GM12878 (cell line): ENCODE data around the gene MS4A6E. TPM values are rescaled to one million over a fixed set of nuclear protein-coding genes. Genes with fewer than 3 reads are reported as not detected.
A peak's percentile ranks its signal among the peaks of the same experiment; 100 is the strongest.
"Not testable (repeated sequence)": the region's sequence is repeated elsewhere in the genome, so short reads cannot be mapped to it uniquely, and the experiment has no call there.

Experiments
- ATAC-seq: fragments of 200-7000 bp; cut with Tn5 transposase; 3 replicates; pipeline ENCODE4 v1.9.1; 2020; ENCODE audit warnings: mild to moderate bottlenecking, moderate library complexity
- BruUV-seq: library from RNA; stranded (reverse); fragments of 400-500 nt; replicated peaks from 2 replicates; lab custom pipeline; 2021; lab: Mats Ljungman, UMichigan
- CTCF ChIA-PET: fragments of 300-600 bp; sonication (Branson Sonifier 250); formaldehyde crosslinking; extraction: SDS; loops from one replicate; lab custom pipeline; 2021; ENCODE audit warnings: inconsistent platforms; lab: Yijun Ruan, JAX
- POLR2A ChIA-PET: fragments of 350-600 bp; formaldehyde crosslinking; extraction: SDS; loops from one replicate; lab custom pipeline; 2021; ENCODE audit warnings: inconsistent platforms; lab: Charles Lee
- RAD21 ChIA-PET: fragments of 300-600 bp; sonication (Branson Sonifier 250); formaldehyde crosslinking; loops from one replicate; lab custom pipeline; 2023; ENCODE audit warnings: antibody characterized with exemption; ENCODE audit not compliant: unreplicated experiment; lab: Charles Lee
- SMC1A ChIA-PET: fragments of 300-600 bp; sonication (Branson Sonifier 250); formaldehyde crosslinking; loops from one replicate; lab custom pipeline; 2023; ENCODE audit not compliant: unreplicated experiment, uncharacterized antibody; lab: Charles Lee
- DNase-seq: peaks from one replicate; pipeline ENCODE4 v3.0.0-alpha.2; 2011; ENCODE audit warnings: low read depth, low spot score
- FAIRE-seq: peaks from 3 replicates; lab custom pipeline; 2011; peaks lifted over from hg19 to GRCh38; lab: Jason Lieb, UNC
- H2AFZ ChIP-seq: 2 replicates; pipeline ENCODE4 v1.6.0; 2011; ENCODE audit warnings: low read depth, low read length, control low read depth; ENCODE audit not compliant: control insufficient read depth
- H3K27ac ChIP-seq: 2 replicates; pipeline ENCODE4 v1.5.1; 2011; ENCODE audit warnings: control low read depth; ENCODE audit not compliant: control insufficient read depth, insufficient read depth
- H3K27me3 ChIP-seq, 2 experiments: replicated peaks in 1 of 2; 2 replicates each; pipeline versions ENCODE4 v1.6.0 to v1.6.1; 2011; ENCODE audit warnings: low read length in 1 of 2; ENCODE audit not compliant: control insufficient read depth in 2 of 2, insufficient read depth in 2 of 2
- H3K36me3 ChIP-seq, 2 experiments: 2 replicates each; pipeline ENCODE4 v1.5.1; 2011; ENCODE audit warnings: low read length in 1 of 2; ENCODE audit not compliant: control insufficient read depth in 2 of 2, insufficient read depth in 2 of 2
- H3K4me1 ChIP-seq: 2 replicates; pipeline ENCODE4 v1.6.1; 2011; ENCODE audit warnings: mild to moderate bottlenecking, low read length, moderate library complexity, mixed read lengths; ENCODE audit not compliant: control insufficient read depth, insufficient read depth
- H3K4me2 ChIP-seq: 2 replicates; pipeline ENCODE4 v1.6.0; 2011; ENCODE audit warnings: control low read depth; ENCODE audit not compliant: control insufficient read depth, insufficient read depth
- H3K4me3 ChIP-seq: fragments of 200-600 bp; sonication (generic); 2 replicates; pipeline ENCODE4 v1.5.1; 2016
- H3K79me2 ChIP-seq: 2 replicates; pipeline ENCODE4 v1.6.0; 2011; ENCODE audit warnings: low read length; ENCODE audit not compliant: control insufficient read depth, insufficient read depth
- H3K9ac ChIP-seq: 2 replicates; pipeline ENCODE4 v1.8.0; 2011; ENCODE audit warnings: low read length, control low read depth, mixed read lengths; ENCODE audit not compliant: control insufficient read depth, insufficient read depth
- H3K9me3 ChIP-seq: replicated peaks from 3 replicates; pipeline ENCODE4 v1.5.1; 2011; ENCODE audit warnings: mild to moderate bottlenecking, low read length; ENCODE audit not compliant: control insufficient read depth, insufficient read depth
- H4K20me1 ChIP-seq: 2 replicates; pipeline ENCODE4 v1.6.0; 2011; ENCODE audit not compliant: control insufficient read depth, insufficient read depth
- MLLT1 ChIP-seq: fragments of 450-650 bp; IDR thresholded peaks from 2 replicates; pipeline ENCODE4 v1.6.1; 2016; ENCODE audit warnings: mild to moderate bottlenecking
- PRDM15 ChIP-seq: fragments of 450-650 bp; formaldehyde crosslinking; IDR thresholded peaks from 2 replicates; pipeline ENCODE4 v1.4.0; 2020; ENCODE audit warnings: mild to moderate bottlenecking, moderate library complexity
- ZNF592 ChIP-seq: fragments of 450-650 bp; IDR thresholded peaks from 2 replicates; pipeline ENCODE4 v1.6.1; 2017; ENCODE audit warnings: mild to moderate bottlenecking, moderate library complexity
- WGBS: methylation state at CpG from one replicate; pipeline ENCODE4 v1.1.6; 2016; ENCODE audit warnings: low lambda C conversion rate; ENCODE audit not compliant: insufficient replicate concordance, insufficient coverage; ENCODE audit errors: missing lambda C conversion rate; 5-methylcytosine and 5-hydroxymethylcytosine counted together
- in situ Hi-C: fragments of 300-500 bp; cut with MboI; formaldehyde crosslinking; loops from 9 replicates; pipeline ENCODE4 v1.14.3; 2018; ENCODE audit warnings: mixed read lengths
- intact Hi-C: fragments of 100-400 bp; cut with micrococcal nuclease; formaldehyde crosslinking; loops from one replicate; pipeline ENCODE4 v1.14.2; 2022; ENCODE audit not compliant: unreplicated experiment
- polyA plus RNA-seq, 11 experiments: library from polyadenylated mRNA; depleted of rRNA in 4 of 11; unstranded in 6 of 11; stranded (reverse) in 5 of 11; fragments of >200 nt; fragmentation: Nextera tagmentation in 4 of 11; fragmentation: Illumina TruSeq in 1 of 11; extraction: Ambion mirVana in 4 of 11; extraction: Trizol in 1 of 11; gene quantifications; 1 replicate in 1 of 11; 2 replicates in 10 of 11; pipeline versions ENCODE4 v1.2.1 to v1.2.3, GENCODE V29; 2011 to 2016; ENCODE audit warnings: inconsistent platforms in 2 of 11, missing spikeins in 2 of 11, low read depth in 1 of 11
- total RNA-seq, 4 experiments: library from RNA; depleted of rRNA in 3 of 4; stranded (reverse); fragments of >200 nt in 3 of 4; fragmentation: Illumina TruSeq in 1 of 4; extraction: Trizol in 1 of 4; gene quantifications; 2 replicates each; pipeline versions ENCODE4 v1.2.1 to v1.2.3, GENCODE V29; 2013 to 2021
- TF ChIP-seq, protein P1 (sequence below): fragments of 450-650 bp; formaldehyde crosslinking; IDR thresholded peaks from 2 replicates; pipeline ENCODE4 v1.4.0; 2022; ENCODE audit warnings: mild to moderate bottlenecking, moderate library complexity

The MS4A6E gene
- total and polyA plus RNA-seq, 10 of the 15 experiments (the other 5 are each of a cell fraction or from before 2014, with no cell fraction given), result 0.14 to 0.86 (median 0.47) TPM; not detected in 5

GRCh38 chr11:60366262-60366904 is 39.3 kb downstream of the MS4A6E start:
- H3K4me2 ChIP-seq, intact Hi-C loops, DNase-seq, FAIRE-seq, H2AFZ ChIP-seq, H3K79me2 ChIP-seq, H3K27me3 ChIP-seq, H3K9ac ChIP-seq, ATAC-seq, H3K9me3 ChIP-seq, H4K20me1 ChIP-seq, H3K4me3 ChIP-seq, H3K36me3 ChIP-seq, BruUV-seq: not testable (repeated sequence)
- ChIA-PET RAD21 (interaction anchor here (1.0 to 6.7 kb wide), 11 partner anchors 11 to 397 kb away, joined by 4 to 195 read pairs (median 11); partner anchors contain the start of genes MS4A1 and MS4A7), POLR2A (interaction anchor here (0.6 to 3.4 kb wide), 8 partner anchors 11 to 120 kb away, joined by 3 to 23 read pairs (median 4); partner anchors contain the start of genes MS4A1 and MS4A7), CTCF (interaction anchor here (0.7 to 8.3 kb wide), 18 partner anchors 12 to 411 kb away, joined by 3 to 190 read pairs (median 5); partner anchors contain the start of genes MS4A1 and MS4A7), SMC1A (interaction anchor here (0.9 to 11.3 kb wide), 22 partner anchors 14 to 399 kb away, joined by 3 to 298 read pairs (median 4); partner anchors contain the start of genes MS4A1, MS4A14 and MS4A7)
- Histone ChIP-seq H3K27ac (peak overlapping the region; percentile 65), H3K4me1 (peaks cover 14% of the 10 kb centered on the region; the same call in 1 of the 2 replicates)
- WGBS, result 82% methylated on average over 15 of the region's 15 CpGs
- TF ChIP-seq, protein P1, sequence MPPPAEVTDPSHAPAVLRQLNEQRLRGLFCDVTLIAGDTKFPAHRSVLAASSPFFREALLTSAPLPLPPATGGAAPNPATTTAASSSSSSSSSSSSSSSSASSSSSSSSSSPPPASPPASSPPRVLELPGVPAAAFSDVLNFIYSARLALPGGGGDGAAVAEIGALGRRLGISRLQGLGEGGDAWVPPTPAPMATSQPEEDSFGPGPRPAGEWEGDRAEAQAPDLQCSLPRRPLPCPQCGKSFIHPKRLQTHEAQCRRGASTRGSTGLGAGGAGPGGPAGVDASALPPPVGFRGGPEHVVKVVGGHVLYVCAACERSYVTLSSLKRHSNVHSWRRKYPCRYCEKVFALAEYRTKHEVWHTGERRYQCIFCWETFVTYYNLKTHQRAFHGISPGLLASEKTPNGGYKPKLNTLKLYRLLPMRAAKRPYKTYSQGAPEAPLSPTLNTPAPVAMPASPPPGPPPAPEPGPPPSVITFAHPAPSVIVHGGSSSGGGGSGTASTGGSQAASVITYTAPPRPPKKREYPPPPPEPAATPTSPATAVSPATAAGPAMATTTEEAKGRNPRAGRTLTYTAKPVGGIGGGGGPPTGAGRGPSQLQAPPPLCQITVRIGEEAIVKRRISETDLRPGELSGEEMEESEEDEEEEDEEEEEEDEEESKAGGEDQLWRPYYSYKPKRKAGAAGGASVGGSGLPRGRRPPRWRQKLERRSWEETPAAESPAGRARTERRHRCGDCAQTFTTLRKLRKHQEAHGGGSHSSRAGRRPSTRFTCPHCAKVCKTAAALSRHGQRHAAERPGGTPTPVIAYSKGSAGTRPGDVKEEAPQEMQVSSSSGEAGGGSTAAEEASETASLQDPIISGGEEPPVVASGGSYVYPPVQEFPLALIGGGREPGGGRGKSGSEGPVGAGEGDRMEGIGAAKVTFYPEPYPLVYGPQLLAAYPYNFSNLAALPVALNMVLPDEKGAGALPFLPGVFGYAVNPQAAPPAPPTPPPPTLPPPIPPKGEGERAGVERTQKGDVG (CRISPR knock-in tag), result 0 out of 2 replicates have a peak, but pooled peaks have one; percentile 20
- peak; percentile 64; the same call in 1 of the 2 replicates for TF ChIP-seq MLLT1
- peak; percentile 79; the same call in 1 of the 2 replicates for TF ChIP-seq ZNF592
- 0 out of 2 replicates have a peak, but pooled peaks have one; percentile 63 for TF ChIP-seq PRDM15 (CRISPR knock-in tag)
- in situ Hi-C loops, result loop anchor here (5.0 to 10.0 kb wide), 4 partner anchors 98 to 398 kb away; no protein-coding TSS in a partner anchor
